DMS53 treated with DMSO at 0.1 percent for 48 hours (cell line): ENCODE measurements around the gene SCFD2.

ENCODE experiments used
- DNase-seq: peaks from one replicate; lab custom pipeline; 2025; ENCODE audit not compliant: unreplicated experiment; lab: John Stamatoyannopoulos, UW

The SCFD2 gene

GRCh38 chr4:53118676-53119075, 247.2 kb downstream of the SCFD2 start:
- no peak for DNase-seq

GRCh38 chr4:53116954-53117353, 248.9 kb downstream of the SCFD2 start:
- no peak for DNase-seq

- no peak for DNase-seq
Observed at GRCh38 chr4:53113431-53114225, 252.2 kb downstream of the SCFD2 start.

- DNase-seq: no peak
Observed at GRCh38 chr4:53105313-53105712, 260.5 kb downstream of the SCFD2 start.

GRCh38 chr4:53103481-53103880, 262.4 kb downstream of the SCFD2 start:
- DNase-seq: no peak

GRCh38 chr4:53101191-53101581, 264.7 kb downstream of the SCFD2 start:
- DNase-seq: no peak

GRCh38 chr4:53100501-53101190, 265.2 kb downstream of the SCFD2 start:
- no peak for DNase-seq

GRCh38 chr4:53098681-53099121, 267.2 kb downstream of the SCFD2 start:
- DNase-seq: no peak

GRCh38 chr4:53094040-53094439, 271.8 kb downstream of the SCFD2 start:
- DNase-seq: no peak

GRCh38 chr4:53089936-53090729, 275.7 kb downstream of the SCFD2 start:
- no peak for DNase-seq

- no peak for DNase-seq
Observed at GRCh38 chr4:53088152-53088551, 277.7 kb downstream of the SCFD2 start.

- no peak for DNase-seq
Observed at GRCh38 chr4:53076374-53076958, 289.4 kb downstream of the SCFD2 start.

GRCh38 chr4:53075162-53075785, 290.6 kb downstream of the SCFD2 start:
- DNase-seq: no peak

GRCh38 chr4:53068755-53069330, 297.0 kb downstream of the SCFD2 start:
- no peak for DNase-seq

- DNase-seq: no peak
Observed at GRCh38 chr4:53067125-53067802, 298.6 kb downstream of the SCFD2 start.

- DNase-seq: no peak
Observed at GRCh38 chr4:53066155-53066554, 299.7 kb downstream of the SCFD2 start.

- DNase-seq: no peak
Observed at GRCh38 chr4:53064609-53065008, 301.3 kb downstream of the SCFD2 start.

GRCh38 chr4:53061091-53061850, 304.6 kb downstream of the SCFD2 start:
- no peak for DNase-seq

GRCh38 chr4:53060278-53060677, 305.6 kb downstream of the SCFD2 start:
- no peak for DNase-seq
